HG02981 (cell line): Measurements from ENCODE around the gene MYMX.
"Not testable (repeated sequence)": the region's sequence is repeated elsewhere in the genome, so short reads cannot be mapped to it uniquely, and the experiment has no call there.

ENCODE experiments used
- ATAC-seq: cut with Tn5 transposase; IDR thresholded peaks from one replicate; pipeline ENCODE4 v1.9.1; 2021; ENCODE audit warnings: mild to moderate bottlenecking, moderate library complexity; ENCODE audit not compliant: unreplicated experiment

Gene MYMX

DNA sequence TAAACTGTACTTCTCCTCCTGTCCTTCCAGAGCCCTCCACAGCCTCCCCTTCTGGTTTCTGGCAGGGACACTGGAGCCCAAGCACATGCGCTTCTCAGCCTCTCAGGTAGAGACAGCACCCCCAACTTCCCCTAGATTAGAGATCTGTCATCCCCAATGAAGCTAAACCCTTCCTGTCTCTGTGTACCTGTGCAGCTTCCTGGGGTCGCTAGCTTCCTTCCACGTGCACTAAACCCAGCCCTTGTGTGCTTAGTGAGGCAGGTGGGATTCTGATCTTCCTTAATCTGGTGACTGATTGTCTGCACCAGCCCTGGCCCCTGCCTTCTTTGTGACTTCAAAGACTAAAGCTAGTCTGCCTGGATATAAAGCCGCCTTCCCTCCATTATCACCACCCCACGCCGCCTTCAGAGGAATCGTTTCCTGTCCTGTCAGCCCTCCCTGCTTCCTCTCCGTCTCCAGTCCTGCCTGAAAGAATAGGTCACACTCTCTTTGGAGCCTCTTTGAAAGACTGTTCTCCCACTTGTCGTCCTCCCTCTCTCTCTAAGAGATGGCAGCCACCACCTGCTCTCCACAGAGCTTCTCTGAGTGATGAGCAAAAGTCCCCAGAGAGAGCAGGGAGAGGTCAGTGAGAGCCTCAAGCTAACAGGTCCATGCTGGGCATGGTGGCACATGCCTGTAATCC is 30.6 kb upstream of the MYMX start:
- ATAC-seq = no peak

DNA sequence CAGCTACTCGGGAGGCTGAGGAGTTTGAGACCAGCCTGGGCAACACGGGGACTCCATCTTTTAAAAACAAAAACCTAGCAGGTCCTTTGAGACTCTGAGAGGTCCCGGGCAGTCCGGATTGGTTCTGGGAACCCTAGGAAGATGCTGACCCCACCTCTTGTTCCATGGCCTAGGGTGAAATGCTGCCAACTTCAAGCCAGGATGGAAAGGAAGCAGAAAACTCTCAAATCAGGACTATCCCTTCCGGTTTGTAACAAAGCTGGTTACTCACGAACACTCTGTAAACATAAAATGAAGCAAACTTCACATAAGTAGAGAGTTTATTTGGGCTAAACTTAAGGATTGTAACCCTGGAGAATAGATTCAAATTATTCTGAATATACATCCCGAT is 30.1 kb upstream of the MYMX start:
- no peak for ATAC-seq

DNA sequence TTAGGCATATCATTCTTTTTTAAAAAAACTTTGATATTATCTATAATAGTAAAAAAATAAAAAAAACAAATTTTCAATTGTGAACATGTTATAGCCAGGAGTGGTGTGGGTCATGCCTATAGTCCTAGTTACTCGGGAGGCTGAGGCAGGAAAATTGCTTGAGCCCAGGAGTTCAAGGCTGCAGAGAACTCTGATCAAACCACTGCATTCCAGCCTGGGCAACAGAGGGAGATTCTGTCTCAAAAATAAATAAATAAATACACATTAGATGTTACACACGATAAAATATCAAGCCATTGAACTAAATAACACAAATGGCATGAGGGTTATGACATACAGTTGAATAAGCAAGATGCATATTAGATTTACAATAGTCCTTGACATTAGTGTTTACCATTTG is 27.9 kb upstream of the MYMX start:
- no peak for ATAC-seq

DNA sequence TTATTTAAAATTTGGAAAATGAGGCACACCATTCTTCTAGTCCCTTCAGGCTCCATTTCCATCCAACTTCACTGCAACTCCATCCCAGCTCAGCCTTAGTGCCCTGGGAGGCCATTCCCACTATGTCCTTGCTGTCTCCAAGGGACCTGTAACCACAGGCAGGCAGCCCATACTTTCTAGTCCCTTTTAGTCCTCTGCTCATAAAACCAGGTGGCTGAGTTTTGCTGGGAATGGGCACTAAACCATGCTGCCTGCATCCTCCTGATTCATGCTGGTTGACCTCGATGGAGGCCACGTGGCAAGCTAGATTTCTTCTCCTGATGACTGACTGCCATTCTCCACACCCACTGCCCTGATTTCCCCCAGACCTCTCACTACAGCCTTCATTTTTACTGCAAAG is 27.5 kb upstream of the MYMX start:
- no peak for ATAC-seq

DNA sequence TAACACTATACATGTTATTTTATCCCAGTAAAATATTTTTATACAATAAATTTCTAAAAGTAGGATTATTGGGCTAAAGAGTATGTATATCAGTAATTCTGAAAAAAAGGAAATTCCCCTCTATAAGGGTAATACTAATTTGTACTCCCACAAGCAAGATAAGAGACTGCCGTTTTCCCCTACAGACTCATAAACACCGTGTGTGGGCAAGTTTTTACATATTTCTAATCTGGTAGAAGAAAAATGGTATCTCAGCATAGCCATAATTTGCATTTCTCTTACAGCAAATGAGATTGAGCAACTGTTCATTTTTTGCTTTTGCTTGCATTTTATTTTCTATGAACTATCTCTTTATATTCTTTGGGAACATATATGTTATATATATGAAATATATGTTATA is 26.0 kb upstream of the MYMX start:
- ATAC-seq = no peak

DNA sequence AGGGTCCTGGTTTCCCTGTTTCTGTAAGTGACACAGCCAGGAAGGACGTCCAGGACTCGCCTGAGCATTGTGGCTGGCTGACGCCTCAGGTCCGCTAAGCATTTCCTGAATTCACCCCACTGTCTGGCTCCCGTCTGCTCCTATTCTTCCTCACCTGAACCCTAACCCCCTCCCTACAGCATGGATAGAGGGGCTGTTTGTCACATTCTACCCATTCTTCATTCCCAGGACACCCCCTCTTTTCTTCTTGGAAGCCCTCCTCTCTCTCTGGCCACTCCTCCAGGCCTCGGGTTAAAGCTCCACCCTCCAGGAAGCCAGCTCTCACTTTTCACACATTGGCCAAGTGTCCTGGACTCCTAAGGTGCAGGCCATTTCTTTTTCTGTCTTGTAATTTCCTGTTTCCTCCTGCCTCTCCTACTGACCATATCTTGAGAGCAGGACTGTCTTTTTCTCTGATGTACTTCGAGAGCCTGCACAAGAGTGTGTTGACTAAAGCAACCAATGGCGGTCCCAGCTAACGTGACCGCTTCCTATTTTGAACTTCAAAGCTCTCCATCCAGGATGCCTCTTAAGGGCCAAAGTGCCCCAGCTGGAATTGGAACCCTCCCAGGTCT is 24.2 kb upstream of the MYMX start:
- ATAC-seq = no peak

DNA sequence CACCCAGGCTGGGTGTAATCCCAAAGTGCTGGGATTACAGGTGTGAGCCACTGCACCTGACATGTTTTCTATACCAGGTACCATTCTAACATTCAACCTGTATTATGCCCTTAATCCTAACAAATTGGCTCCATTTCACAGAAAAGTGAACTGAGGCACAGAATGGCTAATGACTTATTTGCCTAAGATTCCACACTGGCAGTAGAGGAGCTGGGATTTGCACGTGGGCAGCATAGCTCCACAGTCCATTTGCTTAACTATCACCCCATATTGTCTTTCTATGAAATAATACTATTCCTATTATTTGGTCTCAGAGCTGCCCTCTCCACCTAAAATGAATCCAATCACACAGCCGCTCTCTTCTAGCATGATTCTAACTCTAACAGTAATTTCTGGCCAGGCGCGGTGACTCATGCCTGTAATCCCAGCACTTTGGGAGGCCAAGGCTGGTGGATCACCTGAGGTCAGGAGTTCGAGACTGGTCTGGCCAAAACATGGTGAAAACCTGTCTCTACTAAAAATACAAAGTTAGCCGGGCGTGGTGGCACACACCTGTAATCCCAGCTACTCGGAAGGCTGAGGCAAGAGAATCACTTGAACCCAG is 23.3 kb upstream of the MYMX start:
- no peak for ATAC-seq

DNA sequence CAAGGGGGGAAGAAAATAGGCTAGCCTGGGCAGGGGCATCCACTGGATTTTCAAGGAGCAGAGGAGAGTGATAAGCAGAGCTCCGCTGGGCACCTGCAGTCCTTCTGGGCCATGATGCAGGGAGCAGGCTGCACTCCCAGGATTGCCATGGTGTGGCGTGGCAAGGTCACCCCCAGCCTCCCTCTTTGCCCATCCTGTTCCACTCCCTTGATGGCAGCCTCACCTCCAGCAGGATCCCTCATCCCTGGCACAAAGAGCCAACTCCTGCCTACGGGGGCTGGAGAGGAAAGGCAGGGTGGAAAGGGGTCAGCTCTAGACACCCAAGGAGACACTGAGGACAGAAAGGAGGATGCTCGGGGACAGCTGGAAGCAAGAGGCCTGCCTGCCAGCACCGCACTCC is 22.4 kb upstream of the MYMX start:
- no peak for ATAC-seq

DNA sequence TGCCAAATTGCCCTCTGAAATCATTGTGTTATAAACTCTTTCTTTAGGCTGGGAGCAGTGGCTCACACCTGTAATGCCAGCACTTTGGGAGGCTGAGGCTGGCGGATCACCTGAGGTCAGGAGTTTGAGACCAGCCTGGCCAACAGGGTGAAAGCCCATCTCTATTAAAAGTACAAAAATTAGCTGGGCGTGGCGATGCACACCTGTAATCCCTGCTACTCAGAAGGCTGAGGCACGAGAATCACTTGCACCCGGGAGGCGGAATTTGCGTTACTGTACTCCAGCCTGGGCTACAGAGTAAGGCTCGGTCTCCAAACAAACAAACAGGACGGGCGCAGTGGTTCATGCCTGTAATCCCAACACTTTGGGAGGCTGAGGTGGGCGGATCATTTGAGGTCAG is 20.4 kb upstream of the MYMX start:
- ATAC-seq = not testable (repeated sequence)

DNA sequence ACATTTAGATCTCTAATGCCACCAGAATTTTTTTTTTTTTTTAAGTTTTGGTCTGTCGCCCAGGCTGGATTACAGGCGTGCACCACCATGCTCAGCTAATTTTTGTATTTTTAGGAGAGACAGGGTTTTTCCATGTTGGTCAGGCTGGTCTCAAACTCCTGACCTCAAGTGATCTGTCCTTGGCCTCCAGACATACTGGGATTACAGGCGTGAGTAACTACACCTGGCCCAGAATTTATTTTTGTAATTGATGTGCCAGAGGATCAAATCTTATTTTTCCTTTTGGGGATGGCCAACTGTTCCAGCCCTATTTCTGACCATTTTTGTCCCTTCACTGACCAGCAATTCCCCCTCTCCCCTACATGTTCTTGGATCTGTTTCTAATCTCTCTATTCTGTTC is 18.0 kb upstream of the MYMX start:
- no peak for ATAC-seq

DNA sequence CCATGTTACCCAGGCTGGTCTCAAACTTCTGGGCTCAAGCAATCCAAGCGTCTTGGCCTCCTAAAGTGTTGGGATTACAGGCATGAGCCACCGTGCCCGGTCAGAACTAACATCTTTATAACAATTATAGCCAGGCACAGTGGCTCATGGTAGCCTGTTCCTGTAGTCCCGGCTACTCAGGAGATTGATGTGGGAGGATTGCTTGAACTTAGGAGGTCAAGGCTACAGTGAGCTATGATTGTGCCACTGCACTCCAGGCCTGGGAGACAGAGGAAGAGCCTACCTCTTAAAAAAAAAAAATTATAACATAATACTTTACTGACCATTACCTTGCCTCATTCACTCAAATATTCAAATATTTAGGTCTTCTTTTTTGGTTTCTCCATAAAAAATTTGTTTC is 16.8 kb upstream of the MYMX start:
- ATAC-seq = no peak

DNA sequence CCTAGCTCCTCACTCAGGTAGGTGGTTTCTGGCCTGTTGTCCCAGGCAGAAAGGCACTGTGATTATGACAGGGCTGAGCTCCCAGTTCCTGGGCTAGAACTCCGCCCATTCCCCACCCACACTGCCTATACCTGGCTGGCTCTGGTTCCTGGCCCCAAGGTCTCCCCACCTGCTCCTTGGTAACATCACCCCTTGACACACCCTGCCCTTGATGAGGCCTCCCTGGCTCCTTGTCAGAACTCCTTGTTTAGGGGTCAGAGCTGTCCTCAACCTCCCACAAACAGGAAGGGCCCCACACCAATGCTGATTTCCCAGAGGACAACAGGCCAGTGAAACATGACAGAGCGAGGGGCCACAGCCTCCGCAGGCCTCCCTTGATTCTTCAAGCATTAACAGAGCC is 15.5 kb upstream of the MYMX start:
- ATAC-seq = no peak

DNA sequence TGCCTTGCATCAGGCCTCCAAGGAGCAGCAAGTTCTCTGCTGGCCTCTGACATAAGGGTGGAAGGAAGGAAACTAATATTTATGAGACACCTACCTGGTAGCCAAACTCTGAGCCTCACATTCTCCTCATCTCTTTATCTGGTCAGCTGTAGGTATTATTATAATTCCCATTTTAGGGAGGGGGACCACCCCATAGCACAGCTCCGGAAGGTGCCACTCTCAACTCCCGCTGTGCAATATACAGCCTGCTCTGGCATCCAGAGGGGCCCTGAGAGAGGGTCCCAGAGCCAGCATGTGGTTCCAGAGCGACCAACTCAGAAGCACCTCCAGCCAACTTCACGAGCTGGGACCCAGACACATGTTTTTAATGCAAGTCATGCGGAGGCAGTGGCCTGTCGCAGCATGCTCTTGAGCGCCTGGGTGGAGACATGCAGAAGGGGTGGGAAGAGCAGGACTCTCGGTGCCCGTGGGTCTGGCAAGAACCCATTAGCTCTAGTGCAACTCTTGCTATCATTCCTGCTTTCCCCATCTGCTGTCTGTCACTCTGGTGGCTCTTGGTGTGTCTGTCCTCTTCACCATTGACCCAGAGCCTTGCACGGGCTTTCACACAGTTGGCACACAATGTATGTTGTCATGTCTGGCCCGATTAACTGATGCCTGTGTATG is 15.0 kb upstream of the MYMX start:
- no peak for ATAC-seq

DNA sequence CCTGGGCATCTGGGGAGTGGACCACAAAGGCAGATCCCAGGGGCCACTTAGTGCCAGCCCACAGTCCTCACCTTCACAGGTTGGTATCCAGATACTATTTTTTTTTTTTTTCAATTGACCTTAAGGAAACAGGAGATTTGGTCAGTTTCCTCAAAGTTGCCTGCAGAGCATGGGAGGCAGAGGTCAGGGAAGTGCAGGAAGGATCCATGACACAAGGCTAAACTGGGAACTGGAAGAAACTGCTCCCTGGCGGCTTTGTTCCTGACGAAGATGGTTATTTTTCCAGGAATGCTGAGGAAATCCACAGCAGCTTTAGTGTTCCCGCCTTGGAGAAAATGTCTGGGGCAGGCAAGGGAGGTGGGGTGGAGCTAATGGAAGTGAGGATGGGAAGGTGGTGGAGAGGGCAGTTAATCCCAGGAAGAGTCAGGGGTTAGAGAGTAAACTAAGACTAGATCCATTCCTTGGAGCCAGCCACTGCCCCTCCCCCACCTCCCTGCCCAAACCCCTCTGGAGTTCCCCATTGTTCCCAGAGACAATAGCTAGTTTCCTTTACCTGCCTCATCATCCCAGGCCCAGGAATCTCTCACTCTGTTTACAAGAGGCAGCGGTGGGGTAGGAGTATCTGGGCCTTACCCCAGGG is 14.3 kb upstream of the MYMX start:
- ATAC-seq = no peak

DNA sequence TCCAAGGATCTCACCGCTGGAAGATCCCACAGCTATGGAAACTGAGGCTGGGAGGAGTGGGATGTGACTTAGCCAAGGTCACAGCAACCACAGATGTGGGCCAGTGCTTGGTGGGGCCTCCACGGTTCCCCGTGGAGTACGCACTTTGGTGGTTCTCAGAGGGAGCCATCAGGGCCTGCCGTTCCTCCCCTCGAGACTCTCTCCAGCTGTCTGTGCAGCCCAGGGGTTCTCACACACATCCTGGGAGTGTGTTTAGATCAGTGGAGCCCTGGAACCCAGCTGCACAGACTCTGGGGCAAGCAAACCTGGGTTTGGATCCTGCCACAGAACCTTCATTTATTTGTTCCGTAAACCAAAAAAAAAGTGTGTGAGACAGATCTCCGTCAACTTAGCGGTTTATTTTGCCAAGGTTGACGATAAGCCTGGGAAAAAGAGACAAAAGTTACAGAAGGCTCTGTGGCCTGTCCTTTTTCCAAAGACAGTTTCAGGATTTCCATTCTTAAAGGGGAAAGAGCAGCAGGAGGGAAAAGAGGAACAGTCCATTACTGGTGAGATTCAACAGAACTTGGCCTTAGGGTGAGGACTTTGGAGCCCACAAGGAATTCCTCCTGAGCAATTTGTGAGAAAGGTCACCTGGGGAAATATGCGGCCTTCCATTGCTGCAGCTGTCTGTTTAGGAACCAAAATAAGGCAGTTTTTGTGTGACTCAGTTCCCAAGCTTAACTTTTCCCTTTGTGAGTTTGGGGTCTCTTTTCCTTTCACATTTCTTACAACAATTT is 13.6 kb upstream of the MYMX start:
- no peak for ATAC-seq

DNA sequence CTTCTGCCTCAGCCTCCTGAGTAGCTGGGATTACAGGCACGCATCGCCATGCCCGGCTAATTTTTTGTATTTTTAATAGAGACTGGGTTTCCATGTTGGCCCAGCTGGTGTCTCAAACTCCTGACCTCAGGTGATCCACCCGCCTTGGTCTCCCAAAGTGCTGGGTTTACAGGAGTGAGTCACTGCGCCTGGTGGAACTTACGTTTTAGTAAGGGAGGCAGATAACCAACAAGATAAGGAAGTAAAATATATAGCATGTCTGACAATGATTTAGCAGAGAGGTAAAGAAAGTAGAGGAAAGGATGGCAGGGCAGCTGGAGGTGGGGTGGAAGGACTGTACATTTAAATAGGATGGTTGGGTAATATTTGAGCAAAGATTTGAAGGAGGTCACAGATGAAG is 12.8 kb upstream of the MYMX start:
- no peak for ATAC-seq

DNA sequence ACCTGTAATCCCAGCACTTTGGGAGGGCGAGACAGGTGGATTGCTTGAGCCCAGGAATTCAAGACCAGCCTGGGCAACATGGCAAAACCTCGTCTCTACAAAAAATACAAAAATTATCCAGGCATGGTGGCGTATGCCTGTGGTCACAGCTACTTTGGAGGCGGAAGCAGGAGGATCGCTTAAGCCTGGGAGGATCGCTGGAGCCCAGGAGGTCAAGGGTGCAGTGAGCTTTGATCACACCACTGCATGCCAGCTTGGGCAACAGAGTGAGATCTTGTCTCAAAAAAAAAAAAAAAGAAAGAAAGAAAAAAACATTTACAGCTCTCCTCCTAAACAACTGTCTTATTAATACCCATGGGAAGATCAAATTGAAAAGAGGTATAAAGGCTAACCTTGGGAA is 8.8 kb upstream of the MYMX start:
- no peak for ATAC-seq

DNA sequence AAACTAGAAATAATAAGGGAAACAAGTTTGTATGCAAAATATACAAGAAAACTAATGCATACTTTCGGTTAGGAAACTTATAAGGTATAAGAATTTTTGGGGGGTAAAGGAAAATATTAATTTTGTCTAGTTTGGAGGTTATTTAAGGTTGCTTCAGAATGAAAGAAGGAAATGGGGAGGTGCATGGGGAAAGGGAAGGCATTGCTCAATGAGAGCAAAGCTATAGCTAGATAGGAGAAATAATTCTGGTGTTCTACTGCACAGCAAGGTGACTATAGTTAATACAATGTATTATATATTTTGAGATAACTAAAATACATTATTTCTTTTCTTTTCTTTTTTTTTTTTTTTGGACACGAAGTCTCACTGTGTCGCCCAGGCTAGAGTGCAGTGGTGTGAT is 5.4 kb upstream of the MYMX start:
- no peak for ATAC-seq

DNA sequence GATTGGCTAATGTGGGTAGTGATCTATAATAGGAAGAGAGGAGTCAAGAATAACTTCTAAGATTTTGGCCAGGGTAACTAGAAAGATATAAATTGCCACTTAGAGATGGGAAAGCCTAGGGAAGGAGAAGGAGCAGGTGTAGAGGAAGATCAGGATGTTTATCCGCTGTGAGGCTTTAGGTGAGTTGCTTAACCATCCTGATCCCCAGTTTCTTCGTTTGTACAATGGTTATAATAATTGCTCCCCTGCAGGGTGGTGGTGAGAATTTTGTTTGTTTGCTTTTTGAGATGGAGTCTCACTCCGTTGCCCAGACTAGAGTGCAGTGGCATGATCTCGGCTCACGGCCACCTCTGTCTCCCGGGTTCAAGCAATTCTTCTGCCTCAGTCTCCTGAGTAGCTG is 2.4 kb upstream of the MYMX start:
- no peak for ATAC-seq

DNA sequence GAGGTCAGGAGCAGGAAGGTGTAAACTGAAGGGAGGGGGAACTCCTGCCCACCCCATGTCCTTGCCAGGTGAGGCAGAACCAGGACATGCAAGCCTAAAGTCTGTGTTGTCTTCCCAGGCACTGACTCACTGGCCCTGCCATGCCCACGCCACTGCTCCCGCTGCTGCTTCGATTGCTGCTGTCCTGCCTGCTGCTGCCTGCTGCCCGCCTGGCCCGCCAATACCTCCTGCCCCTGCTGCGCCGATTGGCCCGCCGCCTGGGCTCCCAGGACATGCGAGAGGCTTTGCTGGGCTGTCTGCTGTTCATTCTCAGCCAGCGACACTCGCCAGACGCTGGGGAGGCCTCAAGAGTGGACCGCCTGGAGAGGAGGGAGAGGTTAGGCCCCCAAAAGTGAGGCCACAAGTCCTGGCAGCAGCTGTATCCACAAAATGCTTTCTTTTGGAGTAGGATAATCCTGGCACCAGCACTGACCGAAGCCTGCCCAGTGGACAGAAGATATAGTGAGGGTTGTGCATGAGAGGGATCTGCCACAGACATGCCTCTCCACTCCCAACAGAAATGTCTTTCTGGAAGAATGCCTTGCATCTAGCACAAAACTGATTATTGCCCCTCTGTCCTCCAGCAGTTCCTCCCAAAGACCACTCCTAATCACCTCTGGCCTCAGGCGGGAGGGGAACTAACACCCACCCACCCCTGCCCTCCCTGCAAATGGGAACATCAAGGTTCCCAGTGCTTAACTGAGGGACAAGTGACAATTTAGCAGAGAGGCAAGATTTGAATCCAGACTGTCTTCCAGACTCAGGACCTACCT is 812 bp downstream of the MYMX start:
- no peak for ATAC-seq
